Inferior parietal cortex (tissue), 1 donor: ENCODE results near the gene NRCAM.
A peak's percentile ranks its signal among the peaks of the same experiment; 100 is the strongest.

Source experiments
- DNase-seq: peaks from one replicate; pipeline ENCODE4 v3.0.0-alpha.2; 2016; ENCODE audit errors: extremely low spot score

NRCAM gene

GRCh38 chr7:108204281-108204796 lies 251.9 kb downstream of the NRCAM start:
- no peak for DNase-seq

DNA sequence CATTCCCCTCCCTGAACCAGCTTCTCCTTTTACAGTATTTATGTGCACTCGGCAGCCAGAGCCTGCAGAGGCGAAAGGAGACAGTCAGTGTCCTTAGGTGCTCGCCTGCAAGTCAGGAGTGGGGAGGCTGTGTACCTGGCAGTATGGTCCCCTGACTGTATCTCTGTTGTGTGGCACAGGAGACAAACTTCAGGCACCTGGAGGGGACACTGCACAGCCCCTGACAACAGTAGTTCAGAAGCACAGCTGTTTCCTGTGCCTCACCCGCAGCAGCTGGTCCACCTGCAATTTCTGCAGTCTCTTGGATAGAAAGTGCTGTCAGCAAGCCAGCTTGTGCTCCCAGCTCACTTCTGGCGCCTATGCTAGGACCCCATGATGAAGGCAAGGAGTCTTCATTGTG lies 252.7 kb downstream of the NRCAM start:
- no peak for DNase-seq

DNA sequence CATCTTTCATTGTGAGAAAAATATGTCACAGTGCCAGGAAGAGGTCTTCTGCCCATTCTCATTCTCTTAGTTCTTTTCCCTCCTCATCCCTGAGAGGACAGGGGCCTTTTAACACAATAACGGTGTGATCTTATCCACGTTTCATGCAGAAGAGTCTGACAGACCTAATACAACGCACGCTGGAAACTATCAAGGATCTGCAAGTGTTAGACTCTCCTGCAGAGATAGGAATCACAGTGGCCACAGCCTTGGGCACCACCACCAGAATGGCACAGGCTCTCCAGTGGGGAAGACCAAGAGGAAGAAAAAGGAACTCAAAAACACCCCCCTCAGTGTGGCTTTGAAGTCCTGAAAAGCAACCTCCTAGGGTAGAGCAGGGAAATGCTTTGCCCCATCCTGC lies 253.5 kb downstream of the NRCAM start:
- DNase-seq: no peak

DNA sequence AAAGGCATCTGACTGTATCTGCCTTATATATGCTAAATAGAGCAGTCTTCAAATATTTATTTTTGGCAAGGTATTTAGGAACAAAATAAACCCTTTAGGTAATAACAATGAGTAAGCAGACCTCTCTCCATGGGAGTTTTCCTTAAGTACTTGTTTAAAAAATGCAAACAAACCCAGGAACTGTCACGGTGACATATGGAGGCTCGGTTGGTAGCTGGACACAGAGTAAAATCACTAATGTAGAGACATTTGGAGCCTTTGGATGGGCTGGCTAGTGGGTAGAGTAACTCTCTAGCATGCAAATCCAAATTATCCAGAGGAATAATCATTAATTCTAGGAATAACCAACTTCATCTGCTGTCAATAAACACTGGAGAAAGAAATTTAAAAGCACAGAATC lies 254.5 kb downstream of the NRCAM start:
- DNase-seq: no peak

- no peak for DNase-seq
Measured at GRCh38 chr7:108200326-108200725, 255.9 kb downstream of the NRCAM start.

DNA sequence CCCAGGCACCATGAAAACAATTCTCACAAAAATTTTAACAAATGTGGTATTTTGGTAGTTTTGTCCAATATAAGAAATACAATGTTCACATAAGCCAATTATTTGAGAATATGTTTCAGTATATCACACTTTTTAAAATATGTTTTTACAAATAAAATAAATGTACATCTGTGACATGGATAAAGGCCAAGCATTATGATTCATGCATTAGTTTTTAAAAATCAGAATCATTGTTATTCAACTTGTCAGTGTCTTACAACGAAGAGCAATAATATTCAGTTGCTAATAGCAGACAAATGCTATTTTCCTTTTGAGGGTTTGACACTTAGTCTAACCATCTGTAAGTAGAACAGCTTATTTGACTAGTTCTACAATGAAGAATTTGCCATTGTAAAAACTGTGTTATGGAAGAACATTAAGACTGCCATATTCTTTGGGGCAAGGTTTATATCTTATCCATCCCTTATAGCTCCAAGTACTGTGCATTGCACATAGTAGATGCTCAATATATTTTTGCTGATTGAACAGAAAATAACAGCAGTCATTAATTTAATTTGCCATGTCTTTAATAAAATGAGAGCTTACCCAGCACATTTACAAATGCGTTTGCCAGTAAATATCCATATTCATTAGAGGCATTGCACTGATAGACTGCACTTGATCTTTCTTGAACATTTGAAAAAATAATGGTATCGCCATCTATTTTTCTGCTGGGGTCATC lies 258.7 kb downstream of the NRCAM start:
- no peak for DNase-seq

GRCh38 chr7:108196004-108196403 lies 260.2 kb downstream of the NRCAM start:
- DNase-seq: peak; percentile 66

- no peak for DNase-seq
Measured at GRCh38 chr7:108193594-108194498, 262.4 kb downstream of the NRCAM start.

DNA sequence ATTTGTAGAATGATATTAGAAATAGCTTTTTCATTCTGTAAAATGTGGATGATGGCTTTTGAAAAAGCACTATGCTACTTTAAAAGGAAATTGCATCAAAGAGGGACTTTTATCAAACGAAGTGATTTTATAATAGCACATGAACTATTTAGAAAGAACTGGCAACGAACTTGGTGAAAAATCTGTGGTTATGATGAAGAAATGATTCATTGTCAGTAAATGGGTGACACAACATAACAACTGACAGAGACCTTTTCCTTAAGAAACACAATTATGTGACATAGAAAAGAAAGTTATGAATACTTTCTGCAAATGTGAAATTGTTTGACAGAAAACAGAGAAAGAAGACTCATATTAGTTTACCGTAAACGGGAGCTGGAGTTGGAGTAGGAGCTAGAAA lies 265.3 kb downstream of the NRCAM start:
- DNase-seq: no peak

DNA sequence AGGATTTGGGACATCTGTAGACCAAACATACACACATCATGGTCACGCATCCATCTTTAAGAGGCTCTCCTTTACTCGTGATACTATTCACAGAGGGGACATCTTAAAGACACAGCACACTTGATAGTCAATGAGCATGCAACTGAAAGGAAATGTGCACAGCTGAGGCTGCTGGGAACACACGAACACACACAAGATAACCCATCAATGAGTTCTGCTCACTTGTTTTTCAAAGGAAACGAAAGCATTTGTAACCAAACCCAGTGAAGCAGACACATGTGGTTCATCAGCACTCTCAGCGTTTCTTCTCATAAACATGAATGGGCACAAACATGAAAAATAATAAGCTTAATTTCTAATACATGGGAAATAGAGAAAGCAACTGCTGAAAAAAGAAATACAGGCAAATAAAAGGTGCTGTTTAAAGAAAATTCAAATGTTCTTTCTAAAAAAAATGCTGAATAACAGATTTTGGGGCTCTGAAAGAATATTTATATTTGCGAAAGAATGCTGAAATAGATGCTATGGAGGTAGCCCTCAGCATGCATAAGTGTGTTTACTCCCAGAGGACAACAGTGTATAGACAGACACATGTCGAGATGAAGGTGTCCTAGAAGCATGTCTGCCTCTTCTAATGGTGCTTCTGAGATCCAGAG lies 266.4 kb downstream of the NRCAM start:
- no peak for DNase-seq

- no peak for DNase-seq
Measured at GRCh38 chr7:108188724-108189123, 267.5 kb downstream of the NRCAM start.

GRCh38 chr7:108181073-108181985 lies 274.9 kb downstream of the NRCAM start:
- DNase-seq: peak; percentile 87

GRCh38 chr7:108178398-108178797 lies 277.8 kb downstream of the NRCAM start:
- DNase-seq: no peak

DNA sequence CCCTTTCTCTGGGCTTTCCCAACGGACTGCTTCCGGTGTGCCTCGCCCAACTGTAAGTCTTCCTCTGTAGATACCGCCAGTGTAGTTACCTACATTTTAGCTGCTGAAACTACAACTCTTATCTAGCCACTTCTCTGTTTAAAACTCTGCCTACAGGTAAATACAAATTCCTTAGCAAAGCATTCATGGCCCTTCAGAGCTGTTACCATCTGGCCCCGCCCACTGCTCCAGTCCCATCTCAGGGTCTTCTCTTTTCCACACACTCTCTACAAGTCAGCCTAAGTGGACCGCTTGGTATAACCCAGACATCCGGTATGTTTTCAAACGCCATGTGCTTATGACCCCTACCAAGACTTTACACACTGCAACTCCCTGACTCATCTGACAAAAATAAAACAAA lies 285.1 kb downstream of the NRCAM start:
- DNase-seq: no peak

- DNase-seq: no peak
Measured at GRCh38 chr7:108170251-108170650, 286.0 kb downstream of the NRCAM start.

GRCh38 chr7:108167460-108167859 lies 288.8 kb downstream of the NRCAM start:
- DNase-seq: no peak

DNA sequence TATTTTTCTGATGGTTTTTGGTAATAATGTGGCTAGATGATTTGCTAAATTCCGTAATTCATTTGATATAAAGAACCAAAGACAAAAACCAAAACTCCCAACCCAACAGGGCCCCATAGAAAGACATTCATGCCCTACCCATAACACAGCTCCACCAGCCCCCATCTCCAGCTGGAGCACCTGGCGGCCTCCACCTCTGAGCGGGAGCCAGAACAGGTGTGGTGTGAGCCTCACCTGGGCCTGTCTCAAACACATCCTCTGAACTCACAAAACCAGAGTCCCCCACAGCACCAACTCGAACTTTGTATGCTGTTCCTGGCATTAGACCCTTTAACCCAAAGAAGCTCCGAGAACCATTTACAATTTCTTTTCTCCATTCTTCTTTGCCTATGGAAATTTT lies 289.5 kb downstream of the NRCAM start:
- DNase-seq: no peak

DNA sequence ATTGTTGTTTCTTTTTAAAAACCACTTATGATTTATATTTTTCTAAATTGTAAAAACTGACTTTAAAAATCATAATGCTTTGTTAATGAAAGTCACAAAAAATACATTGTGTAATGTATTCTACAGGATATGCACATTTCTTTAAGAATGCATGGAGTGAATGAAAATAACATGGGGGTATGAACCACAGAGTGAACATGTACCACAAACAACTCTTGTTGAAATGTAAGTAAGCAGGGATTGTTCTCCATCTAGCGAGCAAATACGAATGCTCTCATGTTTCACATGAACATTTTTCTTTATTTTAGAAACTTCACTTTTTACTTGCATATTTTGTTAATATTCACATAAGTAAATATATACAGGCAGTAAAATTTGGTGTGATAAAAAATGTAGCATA lies 290.5 kb downstream of the NRCAM start:
- DNase-seq: no peak

- no peak for DNase-seq
Measured at GRCh38 chr7:108164946-108165345, 291.3 kb downstream of the NRCAM start.

DNA sequence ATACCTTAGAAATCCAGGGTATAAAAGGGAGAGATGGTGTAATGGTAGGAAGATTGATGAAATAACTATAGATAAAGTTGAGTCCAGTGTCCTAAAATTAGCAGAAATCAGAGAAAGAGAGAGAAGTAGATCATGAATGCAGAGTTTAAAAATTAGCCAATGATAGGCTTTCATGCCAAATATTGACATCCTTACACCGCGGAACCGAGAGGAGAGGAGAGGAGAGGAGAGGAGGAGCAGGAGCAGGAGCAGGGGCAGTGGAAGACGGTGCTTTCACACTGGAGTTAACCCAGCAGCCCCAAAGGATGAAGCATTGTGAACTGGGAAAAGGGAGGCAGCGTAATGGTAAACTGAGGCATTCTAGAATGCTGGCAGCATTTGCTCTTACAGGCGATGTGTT lies 291.9 kb downstream of the NRCAM start:
- no peak for DNase-seq

- DNase-seq: no peak
Measured at GRCh38 chr7:108158776-108159175, 297.5 kb downstream of the NRCAM start.
